Parietal lobe (tissue), 1 donor: Measurements from ENCODE around the gene RGS21. TPM values are rescaled to one million over a fixed set of nuclear protein-coding genes. Genes with fewer than 3 reads are reported as not detected.

Experiments
- total RNA-seq: library from RNA; depleted of rRNA; stranded (reverse); fragments of >200 nt; gene quantifications from one replicate; pipeline ENCODE4 v1.2.3, GENCODE V29; 2014

RGS21 gene
- total RNA-seq = not detected

GRCh38 chr1:192316942-192317450, at the start of gene RGS21:
TSS of gene RGS21 (plus strand) at chr1:192316992. CDS start at chr1:192343037, 26,045 bp downstream.

Other genes with a start within 250 kb of the RGS21 start
- gene RGS18, start 158.5 kb upstream of the RGS21 start, total RNA-seq = 0.94 TPM